GM12878 (cell line): ENCODE results near the gene DHRS7B. TPM values are rescaled to one million over a fixed set of nuclear protein-coding genes. Genes with fewer than 3 reads are reported as not detected.

Experiments used
- ASH2L ChIP-seq: fragments of 300-600, 200-600 bp; sonication (generic); IDR thresholded peaks from 2 replicates; pipeline ENCODE4 v1.6.1; 2017; ENCODE audit warnings: low read depth, mild to moderate bottlenecking, borderline replicate concordance
- CBFB ChIP-seq: IDR thresholded peaks from 2 replicates; pipeline ENCODE4 v1.6.1; 2016; ENCODE audit warnings: antibody characterized with exemption, low read depth
- CHD4 ChIP-seq: fragments of 200-600 bp; sonication (generic); IDR thresholded peaks from 2 replicates; pipeline ENCODE4 v1.6.1; 2016; ENCODE audit warnings: mild to moderate bottlenecking
- FOS ChIP-seq: IDR thresholded peaks from 3 replicates; pipeline ENCODE4 v1.6.1; 2011; ENCODE audit warnings: borderline replicate concordance; ENCODE audit not compliant: insufficient read length; ENCODE audit errors: extremely low read depth
- IRF4 ChIP-seq: IDR thresholded peaks from 2 replicates; pipeline ENCODE4 v1.6.1; 2011; ENCODE audit warnings: low read depth, low read length
- LARP7 ChIP-seq: fragments of 450-650 bp; IDR thresholded peaks from 2 replicates; pipeline ENCODE4 v1.6.1; 2017; ENCODE audit warnings: mild to moderate bottlenecking
- NR2C2 ChIP-seq: IDR thresholded peaks from 2 replicates; pipeline ENCODE4 v1.6.1; 2011; ENCODE audit warnings: borderline replicate concordance, low read depth; ENCODE audit not compliant: control insufficient read depth, insufficient read length
- NRF1 ChIP-seq: conservative IDR thresholded peaks from 2 replicates; pipeline ENCODE4 v1.6.1; 2011; ENCODE audit warnings: mild to moderate bottlenecking, low read depth, low read length, improper control_type of control experiment
- SMARCA5 ChIP-seq: fragments of 450-650 bp; IDR thresholded peaks from 2 replicates; pipeline ENCODE4 v1.6.1; 2017; ENCODE audit warnings: mild to moderate bottlenecking
- SP1 ChIP-seq: IDR thresholded peaks from one replicate; pipeline ENCODE4 v1.6.1; 2011; ENCODE audit warnings: low read depth, low read length
- SPI1 ChIP-seq: IDR thresholded peaks from 2 replicates; pipeline ENCODE4 v1.6.1; 2011; ENCODE audit warnings: low read depth, mild to moderate bottlenecking, low read length, moderate library complexity, borderline replicate concordance; ENCODE audit not compliant: insufficient read depth
- TARDBP ChIP-seq: IDR thresholded peaks from 2 replicates; pipeline ENCODE4 v1.6.1; 2016; ENCODE audit warnings: borderline replicate concordance
- TBL1XR1 ChIP-seq: IDR thresholded peaks from 2 replicates; pipeline ENCODE4 v1.6.1; 2012; ENCODE audit warnings: low read depth, low read length, improper control_type of control experiment
- TCF12 ChIP-seq: IDR thresholded peaks from 2 replicates; pipeline ENCODE4 v1.6.1; 2011; ENCODE audit warnings: low read depth, mild to moderate bottlenecking, low read length
- ZSCAN29 ChIP-seq: fragments of 450-650 bp; IDR thresholded peaks from 2 replicates; pipeline ENCODE4 v1.6.1; 2017; ENCODE audit warnings: mild to moderate bottlenecking, moderate library complexity
- polyA plus RNA-seq, 11 experiments: library from polyadenylated mRNA; depleted of rRNA in 4 of 11; unstranded in 6 of 11; stranded (reverse) in 5 of 11; fragments of >200 nt; fragmentation: Nextera tagmentation in 4 of 11; fragmentation: Illumina TruSeq in 1 of 11; extraction: Ambion mirVana in 4 of 11; extraction: Trizol in 1 of 11; gene quantifications; 1 replicate in 1 of 11; 2 replicates in 10 of 11; pipeline versions ENCODE4 v1.2.1 to v1.2.3, GENCODE V29; 2011 to 2016; ENCODE audit warnings: inconsistent platforms in 2 of 11, missing spikeins in 2 of 11, low read depth in 1 of 11
- total RNA-seq, 4 experiments: library from RNA; depleted of rRNA in 3 of 4; stranded (reverse); fragments of >200 nt in 3 of 4; fragmentation: Illumina TruSeq in 1 of 4; extraction: Trizol in 1 of 4; gene quantifications; 2 replicates each; pipeline versions ENCODE4 v1.2.1 to v1.2.3, GENCODE V29; 2013 to 2021
- TF ChIP-seq, protein P1 (sequence below): fragments of 450-650 bp; IDR thresholded peaks from 2 replicates; pipeline ENCODE4 v1.6.1; 2017; ENCODE audit warnings: borderline replicate concordance
- TF ChIP-seq, protein P2 (sequence below): fragments of 450-650 bp; formaldehyde crosslinking; IDR thresholded peaks from 2 replicates; pipeline ENCODE4 v1.5.0; 2022; ENCODE audit warnings: mild to moderate bottlenecking, missing genetic modification characterization
- TF ChIP-seq, protein P3 (sequence below): fragments of 450-650 bp; IDR thresholded peaks from 2 replicates; pipeline ENCODE4 v1.6.1; 2017; ENCODE audit warnings: mild to moderate bottlenecking
- TF ChIP-seq, protein P4 (sequence below): fragments of 450-650 bp; IDR thresholded peaks from 2 replicates; pipeline ENCODE4 v1.6.1; 2018; ENCODE audit warnings: mild to moderate bottlenecking, low read depth, moderate library complexity; ENCODE audit not compliant: partially characterized antibody

DHRS7B gene
- total and polyA plus RNA-seq, 10 of the 15 experiments (the other 5 are each of a cell fraction or from before 2014, with no cell fraction given) = 11.1 to 35.6 (median 23.0) TPM

DNA sequence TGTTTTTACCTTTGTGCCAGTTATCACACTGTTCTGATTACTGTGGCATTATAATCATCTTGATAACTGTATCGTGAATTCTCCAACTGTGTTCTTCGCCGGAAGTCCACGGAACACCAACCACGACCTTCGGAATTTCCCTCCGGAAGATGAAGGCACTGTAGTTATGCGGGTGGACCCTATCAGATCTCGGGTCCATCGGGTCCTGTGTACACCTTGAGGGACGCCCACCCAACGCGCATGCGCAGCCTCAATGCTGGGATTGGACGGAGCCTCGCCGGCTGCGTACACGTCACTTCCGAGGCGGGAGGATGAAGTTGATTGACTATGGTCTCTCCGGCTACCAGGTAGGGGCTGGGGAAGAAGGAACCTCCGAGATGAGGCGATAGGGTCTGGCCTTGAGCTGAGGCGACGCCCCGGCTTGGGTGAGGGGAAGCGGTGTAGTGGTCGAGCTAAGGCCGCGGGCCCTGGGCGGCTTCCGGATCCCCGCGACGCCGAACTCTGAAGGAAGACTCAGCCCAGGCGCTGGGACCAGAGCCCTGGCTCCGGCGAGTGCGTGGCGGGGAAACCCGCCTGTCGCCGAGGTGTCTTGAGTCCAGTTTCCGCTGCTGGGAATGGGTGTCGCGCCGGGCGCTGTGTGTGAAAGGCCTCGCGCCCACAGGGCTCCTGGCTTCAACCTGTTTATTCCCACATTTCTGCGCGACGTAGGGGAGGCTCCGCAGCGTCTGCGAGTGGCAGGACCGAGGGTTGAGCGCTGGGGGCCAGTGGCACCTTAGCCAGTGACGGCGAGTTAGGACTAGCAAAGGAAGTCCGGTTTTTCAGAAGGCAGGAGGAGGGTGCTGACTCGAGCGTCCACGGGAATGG lies at the start of gene DHRS7B (continued):
- TF ChIP-seq, protein P1, sequence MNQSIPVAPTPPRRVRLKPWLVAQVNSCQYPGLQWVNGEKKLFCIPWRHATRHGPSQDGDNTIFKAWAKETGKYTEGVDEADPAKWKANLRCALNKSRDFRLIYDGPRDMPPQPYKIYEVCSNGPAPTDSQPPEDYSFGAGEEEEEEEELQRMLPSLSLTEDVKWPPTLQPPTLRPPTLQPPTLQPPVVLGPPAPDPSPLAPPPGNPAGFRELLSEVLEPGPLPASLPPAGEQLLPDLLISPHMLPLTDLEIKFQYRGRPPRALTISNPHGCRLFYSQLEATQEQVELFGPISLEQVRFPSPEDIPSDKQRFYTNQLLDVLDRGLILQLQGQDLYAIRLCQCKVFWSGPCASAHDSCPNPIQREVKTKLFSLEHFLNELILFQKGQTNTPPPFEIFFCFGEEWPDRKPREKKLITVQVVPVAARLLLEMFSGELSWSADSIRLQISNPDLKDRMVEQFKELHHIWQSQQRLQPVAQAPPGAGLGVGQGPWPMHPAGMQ = no peak
- TF ChIP-seq SMARCA5 (0 out of 2 replicates have a peak, but pooled peaks have one; percentile 33), ASH2L (peak; percentile 28; the same call in 1 of the 2 replicates), SPI1 (peak; percentile 2; the same call in 1 of the 2 replicates), CBFB (0 out of 2 replicates have a peak, but pooled peaks have one; percentile 12), CHD4 (no peak), TCF12 (0 out of 2 replicates have a peak, but pooled peaks have one; percentile 5), NRF1 (peak; percentile 91), IRF4 (no peak), FOS (no peak), NR2C2 (no peak), ZSCAN29 (no peak), LARP7 (0 out of 2 replicates have a peak, but pooled peaks have one; percentile 37), SP1 (peak; percentile 77), TARDBP (no peak), TBL1XR1 (no peak)
- TF ChIP-seq, protein P2, sequence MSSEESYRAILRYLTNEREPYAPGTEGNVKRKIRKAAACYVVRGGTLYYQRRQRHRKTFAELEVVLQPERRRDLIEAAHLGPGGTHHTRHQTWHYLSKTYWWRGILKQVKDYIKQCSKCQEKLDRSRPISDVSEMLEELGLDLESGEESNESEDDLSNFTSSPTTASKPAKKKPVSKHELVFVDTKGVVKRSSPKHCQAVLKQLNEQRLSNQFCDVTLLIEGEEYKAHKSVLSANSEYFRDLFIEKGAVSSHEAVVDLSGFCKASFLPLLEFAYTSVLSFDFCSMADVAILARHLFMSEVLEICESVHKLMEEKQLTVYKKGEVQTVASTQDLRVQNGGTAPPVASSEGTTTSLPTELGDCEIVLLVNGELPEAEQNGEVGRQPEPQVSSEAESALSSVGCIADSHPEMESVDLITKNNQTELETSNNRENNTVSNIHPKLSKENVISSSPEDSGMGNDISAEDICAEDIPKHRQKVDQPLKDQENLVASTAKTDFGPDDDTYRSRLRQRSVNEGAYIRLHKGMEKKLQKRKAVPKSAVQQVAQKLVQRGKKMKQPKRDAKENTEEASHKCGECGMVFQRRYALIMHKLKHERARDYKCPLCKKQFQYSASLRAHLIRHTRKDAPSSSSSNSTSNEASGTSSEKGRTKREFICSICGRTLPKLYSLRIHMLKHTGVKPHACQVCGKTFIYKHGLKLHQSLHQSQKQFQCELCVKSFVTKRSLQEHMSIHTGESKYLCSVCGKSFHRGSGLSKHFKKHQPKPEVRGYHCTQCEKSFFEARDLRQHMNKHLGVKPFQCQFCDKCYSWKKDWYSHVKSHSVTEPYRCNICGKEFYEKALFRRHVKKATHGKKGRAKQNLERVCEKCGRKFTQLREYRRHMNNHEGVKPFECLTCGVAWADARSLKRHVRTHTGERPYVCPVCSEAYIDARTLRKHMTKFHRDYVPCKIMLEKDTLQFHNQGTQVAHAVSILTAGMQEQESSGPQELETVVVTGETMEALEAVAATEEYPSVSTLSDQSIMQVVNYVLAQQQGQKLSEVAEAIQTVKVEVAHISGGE (CRISPR knock-in tag) = no peak
- TF ChIP-seq, protein P3, sequence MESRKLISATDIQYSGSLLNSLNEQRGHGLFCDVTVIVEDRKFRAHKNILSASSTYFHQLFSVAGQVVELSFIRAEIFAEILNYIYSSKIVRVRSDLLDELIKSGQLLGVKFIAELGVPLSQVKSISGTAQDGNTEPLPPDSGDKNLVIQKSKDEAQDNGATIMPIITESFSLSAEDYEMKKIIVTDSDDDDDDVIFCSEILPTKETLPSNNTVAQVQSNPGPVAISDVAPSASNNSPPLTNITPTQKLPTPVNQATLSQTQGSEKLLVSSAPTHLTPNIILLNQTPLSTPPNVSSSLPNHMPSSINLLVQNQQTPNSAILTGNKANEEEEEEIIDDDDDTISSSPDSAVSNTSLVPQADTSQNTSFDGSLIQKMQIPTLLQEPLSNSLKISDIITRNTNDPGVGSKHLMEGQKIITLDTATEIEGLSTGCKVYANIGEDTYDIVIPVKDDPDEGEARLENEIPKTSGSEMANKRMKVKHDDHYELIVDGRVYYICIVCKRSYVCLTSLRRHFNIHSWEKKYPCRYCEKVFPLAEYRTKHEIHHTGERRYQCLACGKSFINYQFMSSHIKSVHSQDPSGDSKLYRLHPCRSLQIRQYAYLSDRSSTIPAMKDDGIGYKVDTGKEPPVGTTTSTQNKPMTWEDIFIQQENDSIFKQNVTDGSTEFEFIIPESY = no peak
- TF ChIP-seq, protein P4, sequence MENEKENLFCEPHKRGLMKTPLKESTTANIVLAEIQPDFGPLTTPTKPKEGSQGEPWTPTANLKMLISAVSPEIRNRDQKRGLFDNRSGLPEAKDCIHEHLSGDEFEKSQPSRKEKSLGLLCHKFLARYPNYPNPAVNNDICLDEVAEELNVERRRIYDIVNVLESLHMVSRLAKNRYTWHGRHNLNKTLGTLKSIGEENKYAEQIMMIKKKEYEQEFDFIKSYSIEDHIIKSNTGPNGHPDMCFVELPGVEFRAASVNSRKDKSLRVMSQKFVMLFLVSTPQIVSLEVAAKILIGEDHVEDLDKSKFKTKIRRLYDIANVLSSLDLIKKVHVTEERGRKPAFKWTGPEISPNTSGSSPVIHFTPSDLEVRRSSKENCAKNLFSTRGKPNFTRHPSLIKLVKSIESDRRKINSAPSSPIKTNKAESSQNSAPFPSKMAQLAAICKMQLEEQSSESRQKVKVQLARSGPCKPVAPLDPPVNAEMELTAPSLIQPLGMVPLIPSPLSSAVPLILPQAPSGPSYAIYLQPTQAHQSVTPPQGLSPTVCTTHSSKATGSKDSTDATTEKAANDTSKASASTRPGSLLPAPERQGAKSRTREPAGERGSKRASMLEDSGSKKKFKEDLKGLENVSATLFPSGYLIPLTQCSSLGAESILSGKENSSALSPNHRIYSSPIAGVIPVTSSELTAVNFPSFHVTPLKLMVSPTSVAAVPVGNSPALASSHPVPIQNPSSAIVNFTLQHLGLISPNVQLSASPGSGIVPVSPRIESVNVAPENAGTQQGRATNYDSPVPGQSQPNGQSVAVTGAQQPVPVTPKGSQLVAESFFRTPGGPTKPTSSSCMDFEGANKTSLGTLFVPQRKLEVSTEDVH = no peak
